ENCODE measurements around the gene REC8. TPM values are rescaled to one million over a fixed set of nuclear protein-coding genes. Genes with fewer than 3 reads are reported as not detected.

REC8 gene
- total RNA-seq, 2 donors from 2014 or later = 7.8 to 8.9 TPM

- no peak for ATAC-seq
- intact Hi-C loops (cut with DNase I) = no loop called here
- no peak for TF ChIP-seq POLR2A (IDR thresholded peaks at IDR 0.05)
- TF ChIP-seq, protein P1, sequence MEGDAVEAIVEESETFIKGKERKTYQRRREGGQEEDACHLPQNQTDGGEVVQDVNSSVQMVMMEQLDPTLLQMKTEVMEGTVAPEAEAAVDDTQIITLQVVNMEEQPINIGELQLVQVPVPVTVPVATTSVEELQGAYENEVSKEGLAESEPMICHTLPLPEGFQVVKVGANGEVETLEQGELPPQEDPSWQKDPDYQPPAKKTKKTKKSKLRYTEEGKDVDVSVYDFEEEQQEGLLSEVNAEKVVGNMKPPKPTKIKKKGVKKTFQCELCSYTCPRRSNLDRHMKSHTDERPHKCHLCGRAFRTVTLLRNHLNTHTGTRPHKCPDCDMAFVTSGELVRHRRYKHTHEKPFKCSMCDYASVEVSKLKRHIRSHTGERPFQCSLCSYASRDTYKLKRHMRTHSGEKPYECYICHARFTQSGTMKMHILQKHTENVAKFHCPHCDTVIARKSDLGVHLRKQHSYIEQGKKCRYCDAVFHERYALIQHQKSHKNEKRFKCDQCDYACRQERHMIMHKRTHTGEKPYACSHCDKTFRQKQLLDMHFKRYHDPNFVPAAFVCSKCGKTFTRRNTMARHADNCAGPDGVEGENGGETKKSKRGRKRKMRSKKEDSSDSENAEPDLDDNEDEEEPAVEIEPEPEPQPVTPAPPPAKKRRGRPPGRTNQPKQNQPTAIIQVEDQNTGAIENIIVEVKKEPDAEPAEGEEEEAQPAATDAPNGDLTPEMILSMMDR (IDR thresholded peaks at IDR 0.05) = no peak
- H3K9me3 ChIP-seq = no peaks in the 10 kb centered on the region
- H3K27me3 ChIP-seq = no peaks in the 10 kb centered on the region
- H3K4me1 ChIP-seq = peaks cover 19% of the 10 kb centered on the region
- H3K36me3 ChIP-seq (replicated peaks in 1 of 2; ENCODE audit: insufficient read depth in 1 of 2, low read depth in 2 of 2) = peaks cover 0 to 13% of the 10 kb centered on the region in 2 donors
- DNase-seq = no peak
- no peak overlapping the region for H3K4me3 ChIP-seq
- no peak overlapping the region for H3K27ac ChIP-seq
Measured at GRCh38 chr14:24126939-24127338, 44.9 kb upstream of the REC8 start.

- DNase-seq (no peak), ATAC-seq (no peak)
- TF ChIP-seq, protein P1 (IDR thresholded peaks at IDR 0.05) = no peak
- TF ChIP-seq POLR2A (IDR thresholded peaks at IDR 0.05) = no peak
- Histone ChIP-seq H3K4me1 (peaks cover 26% of the 10 kb centered on the region), H3K4me3 (no peak overlapping the region), H3K27me3 (no peaks in the 10 kb centered on the region), H3K27ac (no peak overlapping the region), H3K36me3 (replicated peaks in 1 of 2; ENCODE audit: insufficient read depth in 1 of 2, low read depth in 2 of 2) (peaks cover 0 to 11% of the 10 kb centered on the region in 2 donors), H3K9me3 (no peaks in the 10 kb centered on the region)
- intact Hi-C loops (cut with DNase I) = no loop called here
- 92 to 96% methylated on average over 2 of the region's 2 CpGs for WGBS, 2 donors
Measured at GRCh38 chr14:24127673-24128072, 44.2 kb upstream of the REC8 start.

GRCh38 chr14:24129410-24129998 lies 42.4 kb upstream of the REC8 start:
- Histone ChIP-seq H3K4me1 (peaks cover 31% of the 10 kb centered on the region), H3K9me3 (no peaks in the 10 kb centered on the region), H3K36me3 (replicated peaks in 1 of 2; ENCODE audit: insufficient read depth in 1 of 2, low read depth in 2 of 2) (no peaks in the 10 kb centered on the region), H3K4me3 (no peak overlapping the region), H3K27ac (peak overlapping the region in 1 of 4 donors; percentile 93), H3K27me3 (no peaks in the 10 kb centered on the region)
- TF ChIP-seq POLR2A (IDR thresholded peaks at IDR 0.05) = no peak
- TF ChIP-seq, protein P1 (IDR thresholded peaks at IDR 0.05) = no peak
- ATAC-seq (no peak), DNase-seq (no peak)
- 88 to 91% methylated on average over 8 of the region's 8 CpGs for WGBS, 2 donors
- intact Hi-C loops (cut with DNase I) = no loop called here

DNA sequence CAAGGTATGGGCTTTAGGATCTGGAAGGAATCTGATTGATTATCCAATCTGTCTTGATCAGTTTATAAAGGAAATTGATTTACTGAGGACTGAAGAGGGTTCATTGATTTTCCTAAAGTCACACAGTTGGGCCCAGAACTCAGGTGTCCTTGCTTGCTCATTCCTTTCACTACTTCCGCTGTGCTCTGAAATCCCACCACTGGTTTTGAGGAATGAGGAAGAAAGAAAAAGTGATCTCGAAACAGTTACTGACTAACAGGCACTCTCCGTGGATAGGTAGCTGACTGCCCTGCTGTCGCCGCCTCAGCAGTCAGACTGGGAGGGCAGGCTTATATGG lies 41.5 kb upstream of the REC8 start, which contains the start of gene FITM1:
Gene FITM1, plus strand, starts transcription at position 280 of the 337 bp plus-strand sequence. CDS start 905 bp downstream, outside the sequence.
- DNase-seq (no peak), ATAC-seq (no peak)
- no peaks in the 10 kb centered on the region for H3K27me3 ChIP-seq
- TF ChIP-seq POLR2A (IDR thresholded peaks at IDR 0.05) = no peak
- TF ChIP-seq, protein P1 (IDR thresholded peaks at IDR 0.05) = no peak
- H3K27ac ChIP-seq = peak within 1 kb of the TSS; percentile 85 to 96 (median 92)
- H3K36me3 ChIP-seq (replicated peaks in 1 of 2; ENCODE audit: insufficient read depth in 1 of 2, low read depth in 2 of 2) = no peaks in the 10 kb centered on the region
- H3K4me3 ChIP-seq = no peak within 1 kb of the TSS
- intact Hi-C loops (cut with DNase I) = no loop called here
- 59 to 92% methylated on average over 5 of the region's 5 CpGs for WGBS, 2 donors
- H3K4me1 ChIP-seq = peaks cover 35% of the 10 kb centered on the region
- H3K9me3 ChIP-seq = no peaks in the 10 kb centered on the region
